HG02678 (cell line): Measurements from ENCODE around the gene MORN5.

Source experiments
- ATAC-seq: cut with Tn5 transposase; IDR thresholded peaks from one replicate; pipeline ENCODE4 v1.9.1; 2021; ENCODE audit warnings: mild to moderate bottlenecking, moderate library complexity; ENCODE audit not compliant: unreplicated experiment

Gene MORN5

GRCh38 chr9:122227575-122227900 is 67.8 kb downstream of the MORN5 start:
- no peak for ATAC-seq

DNA sequence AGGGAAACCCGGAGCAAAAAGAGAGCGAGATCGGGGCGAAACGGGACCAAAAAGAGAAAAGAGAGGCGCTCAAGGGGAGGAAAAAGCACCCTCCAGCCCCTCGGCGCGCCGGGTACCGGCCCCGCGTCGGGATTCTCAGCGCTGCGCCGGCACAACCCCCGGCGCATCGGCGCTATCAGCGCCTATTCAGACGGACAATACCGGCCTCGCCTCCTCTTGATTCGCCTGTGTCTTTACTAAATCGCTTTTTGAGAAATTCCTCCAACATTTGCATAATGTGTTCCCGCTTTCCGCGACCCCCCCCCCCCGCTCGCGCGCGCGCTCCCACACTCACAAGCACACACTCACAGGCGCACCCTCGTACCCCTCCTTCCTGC is 68.5 kb downstream of the MORN5 start:
- no peak for ATAC-seq

DNA sequence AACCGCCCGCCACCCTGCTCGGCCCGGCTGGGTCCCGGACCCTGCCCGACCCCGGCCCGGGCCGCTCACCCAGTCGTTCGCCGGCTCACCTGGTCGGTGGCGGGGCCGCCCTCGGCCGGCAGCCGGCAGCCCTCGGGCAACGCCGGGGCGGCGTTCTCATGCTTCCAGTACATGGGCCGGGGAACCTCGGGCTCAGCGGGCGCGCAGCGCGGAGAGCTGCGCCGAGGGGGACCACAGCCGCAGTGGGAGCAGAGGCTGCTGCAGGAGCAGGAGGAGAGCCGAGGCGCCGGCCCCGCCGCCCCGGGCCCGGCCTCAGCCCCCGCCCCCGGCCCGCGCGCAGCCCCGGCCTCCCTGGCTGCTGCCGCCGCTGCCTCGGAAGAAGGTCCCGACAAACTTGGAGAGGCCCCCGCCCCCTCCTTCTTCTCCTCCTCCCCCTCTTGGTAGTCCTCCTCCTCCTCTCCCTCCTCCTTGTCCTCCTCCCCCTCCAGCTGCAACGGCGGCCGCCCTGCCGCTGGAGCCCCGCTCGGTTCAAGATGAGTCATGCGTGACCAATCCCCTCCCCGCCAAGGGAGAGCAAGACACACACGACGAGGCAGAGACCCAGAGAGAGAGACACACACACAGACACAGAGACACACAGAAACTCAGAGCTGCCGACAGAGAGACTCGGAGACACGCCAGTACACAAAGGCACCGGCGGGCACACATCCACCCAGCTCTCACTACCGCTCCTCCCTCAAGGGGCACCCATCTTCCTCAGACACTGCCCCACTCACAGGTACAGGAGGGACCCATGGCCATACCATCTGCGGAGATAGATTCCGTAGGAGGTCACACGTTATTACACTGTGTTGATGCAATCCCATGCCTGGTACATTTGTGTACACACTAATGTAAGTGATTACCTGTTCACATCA is 69.1 kb downstream of the MORN5 start, which contains the start of gene LHX6:
Gene LHX6 (minus strand): TSS at position 390 of the 917 bp plus-strand sequence. CDS start 217 bp downstream, at position 173.
- no peak for ATAC-seq

- ATAC-seq, result no peak
Observed at GRCh38 chr9:122229485-122229837, 69.8 kb downstream of the MORN5 start.

DNA sequence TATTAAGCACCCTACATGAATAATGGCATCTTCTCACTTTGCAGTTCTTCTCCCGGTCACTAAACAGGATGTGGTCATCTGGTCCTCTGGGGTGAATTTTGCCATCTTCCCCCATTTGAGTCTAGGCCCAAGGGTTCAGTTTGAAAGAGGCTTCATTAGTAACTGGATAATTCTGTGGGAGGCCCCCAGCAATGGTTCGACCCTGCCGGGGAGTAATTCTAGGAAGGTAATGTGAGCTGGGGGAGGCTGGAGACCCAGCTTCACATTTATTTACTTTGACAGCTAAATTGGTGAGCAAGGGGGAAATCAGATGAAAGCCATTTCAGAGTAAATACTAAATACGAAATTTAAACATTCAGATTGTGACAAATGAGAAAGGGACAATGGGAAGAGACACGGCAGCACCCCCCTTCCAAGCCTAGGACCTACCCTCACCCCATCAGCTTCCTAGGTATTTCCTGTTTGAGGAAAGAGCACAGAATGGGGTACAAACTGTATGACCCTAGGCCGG is 73.1 kb downstream of the MORN5 start:
- no peak for ATAC-seq

- ATAC-seq, result no peak
Observed at GRCh38 chr9:122234022-122234748, 74.5 kb downstream of the MORN5 start.

DNA sequence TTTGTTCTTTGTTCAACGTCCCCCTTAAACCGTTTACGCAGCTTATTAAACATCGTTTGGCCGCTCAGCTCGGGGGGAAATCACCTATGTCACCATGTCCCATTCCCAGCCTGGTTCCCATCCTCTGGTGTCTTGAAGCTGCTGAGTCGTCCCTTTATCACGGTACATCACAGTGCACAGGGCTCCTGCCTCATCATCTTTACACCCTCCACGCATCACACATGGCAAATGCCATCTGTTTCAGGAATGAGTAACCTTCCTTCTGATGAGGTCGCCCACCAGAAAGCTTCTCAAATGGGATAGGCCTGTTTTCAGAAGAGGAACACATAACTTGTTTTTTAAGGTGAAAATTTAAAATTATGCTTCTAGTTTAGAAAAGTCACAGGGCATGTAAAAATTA is 77.0 kb downstream of the MORN5 start:
- ATAC-seq, result no peak

- ATAC-seq, result no peak
Observed at GRCh38 chr9:122239722-122240121, 80.0 kb downstream of the MORN5 start.

DNA sequence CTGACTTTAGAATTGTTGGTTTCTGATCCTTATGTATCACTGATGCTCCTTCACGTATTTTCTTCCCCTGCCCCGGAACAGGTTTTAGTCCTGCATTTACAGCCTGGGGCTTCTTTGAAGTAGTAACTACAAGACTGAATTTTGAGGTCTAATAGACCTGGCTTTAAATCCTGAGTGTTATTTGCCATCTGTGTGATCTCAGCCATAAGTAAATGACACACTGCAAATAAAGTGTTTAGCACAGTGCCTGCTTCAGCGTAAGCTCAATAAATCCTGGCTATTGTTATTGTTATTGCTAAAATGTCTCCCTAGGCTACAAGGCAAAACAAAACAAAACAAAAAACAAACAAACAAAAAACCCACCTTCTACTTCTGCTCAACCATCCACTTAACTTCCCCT is 84.6 kb downstream of the MORN5 start:
- ATAC-seq, result no peak

DNA sequence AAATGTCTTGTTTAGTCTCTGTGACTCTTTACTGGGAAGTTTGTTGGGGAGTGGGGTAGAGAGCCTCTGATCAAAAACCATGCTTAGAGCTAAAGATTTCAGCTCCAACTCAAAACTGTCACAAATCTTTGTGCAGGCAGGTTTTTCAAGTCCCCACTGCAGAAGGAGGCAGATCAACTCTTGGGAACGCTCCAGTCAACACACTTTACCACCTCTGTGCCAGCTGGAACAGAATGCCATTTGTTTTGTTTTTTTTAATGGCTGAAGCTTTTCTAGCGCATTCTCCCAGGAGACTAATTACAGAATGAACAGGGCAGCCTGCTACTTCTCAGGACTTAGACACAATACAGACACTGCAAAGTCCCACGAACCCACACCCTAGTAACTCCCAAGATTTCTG is 87.0 kb downstream of the MORN5 start:
- ATAC-seq, result no peak

- no peak for ATAC-seq
Observed at GRCh38 chr9:122248448-122248865, 88.7 kb downstream of the MORN5 start.
